ENCODE data around the gene LIG4. TPM values are rescaled to one million over a fixed set of nuclear protein-coding genes. Genes with fewer than 3 reads are reported as not detected.

The LIG4 gene
- total and polyA plus RNA-seq, 9 of the 15 experiments (the other 6 are each of a cell fraction or from before 2014, with no cell fraction given), result 1.5 to 7.8 (median 5.1) TPM

DNA sequence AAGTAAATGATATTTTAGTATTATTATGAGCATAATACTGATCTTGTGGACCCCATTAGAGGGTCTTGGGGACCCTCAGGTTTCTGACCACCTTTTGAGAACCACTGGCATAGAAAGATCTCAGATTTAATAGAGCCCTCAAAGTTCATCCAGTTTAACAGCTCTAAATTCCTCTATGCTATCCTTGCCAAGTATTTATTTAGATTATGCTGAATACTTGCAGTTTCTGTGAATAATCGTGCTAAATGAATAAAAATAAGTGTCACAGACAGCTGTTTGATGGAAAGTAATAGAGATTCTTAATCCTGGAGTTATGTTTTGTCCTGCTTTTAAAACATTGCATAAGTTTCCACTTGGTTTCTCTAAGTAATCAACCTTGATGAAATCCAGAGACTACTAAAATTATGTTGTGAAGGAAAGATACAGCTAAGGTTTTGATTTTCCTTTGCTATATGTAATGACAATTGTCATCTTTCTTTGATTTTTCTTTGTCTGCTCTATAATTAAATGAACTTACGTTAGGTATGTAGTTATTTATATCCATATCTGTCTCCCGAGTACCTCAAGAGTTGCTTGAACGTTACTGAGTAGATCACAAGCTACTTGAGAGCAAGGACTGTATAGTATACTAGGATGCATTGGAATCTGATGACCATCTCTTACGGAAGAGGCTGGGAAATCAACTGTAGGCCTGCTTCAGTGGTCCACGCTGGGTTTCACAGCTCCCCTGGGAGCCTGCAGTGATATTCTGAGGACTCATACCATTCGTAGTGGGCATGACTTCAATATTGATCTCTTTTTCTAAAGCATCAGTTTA lies 8.6 kb upstream of the LIG4 start:
- TF ChIP-seq NFIX (CRISPR knock-in tag; IDR thresholded peaks at IDR 0.05; ENCODE audit: low read depth) (no peak), TAF7 (tag; IDR thresholded peaks at IDR 0.05) (no peak), ZNF584 (CRISPR knock-in tag; IDR thresholded peaks at IDR 0.05; ENCODE audit: low read depth) (no peak), MYNN (IDR thresholded peaks at IDR 0.05) (no peak), MYNN (CRISPR knock-in tag; IDR thresholded peaks at IDR 0.05) (no peak), E2F4 (CRISPR knock-in tag; IDR thresholded peaks at IDR 0.05; ENCODE audit: low read depth) (no peak), YBX1 (IDR thresholded peaks at IDR 0.05) (no peak), PHF21A (IDR thresholded peaks at IDR 0.05; ENCODE audit: borderline replicate concordance, low read depth) (no peak), ILK (tag; IDR thresholded peaks at IDR 0.05; ENCODE audit: borderline replicate concordance, low read depth) (no peak), HSF4 (CRISPR knock-in tag; IDR thresholded peaks at IDR 0.05; ENCODE audit: borderline replicate concordance) (no peak), ZNF354B (CRISPR knock-in tag; IDR thresholded peaks at IDR 0.05) (no peak), TFAP4 (CRISPR knock-in tag; IDR thresholded peaks at IDR 0.05; ENCODE audit: borderline replicate concordance) (no peak), BRF1 (IDR thresholded peaks at IDR 0.05; ENCODE audit: borderline replicate concordance, extremely low read depth, insufficient read length) (no peak), DDX20 (tag; IDR thresholded peaks at IDR 0.05; ENCODE audit: low read depth) (no peak), HDAC8 (tag; IDR thresholded peaks at IDR 0.05) (no peak)
- TF ChIP-seq, protein P1, sequence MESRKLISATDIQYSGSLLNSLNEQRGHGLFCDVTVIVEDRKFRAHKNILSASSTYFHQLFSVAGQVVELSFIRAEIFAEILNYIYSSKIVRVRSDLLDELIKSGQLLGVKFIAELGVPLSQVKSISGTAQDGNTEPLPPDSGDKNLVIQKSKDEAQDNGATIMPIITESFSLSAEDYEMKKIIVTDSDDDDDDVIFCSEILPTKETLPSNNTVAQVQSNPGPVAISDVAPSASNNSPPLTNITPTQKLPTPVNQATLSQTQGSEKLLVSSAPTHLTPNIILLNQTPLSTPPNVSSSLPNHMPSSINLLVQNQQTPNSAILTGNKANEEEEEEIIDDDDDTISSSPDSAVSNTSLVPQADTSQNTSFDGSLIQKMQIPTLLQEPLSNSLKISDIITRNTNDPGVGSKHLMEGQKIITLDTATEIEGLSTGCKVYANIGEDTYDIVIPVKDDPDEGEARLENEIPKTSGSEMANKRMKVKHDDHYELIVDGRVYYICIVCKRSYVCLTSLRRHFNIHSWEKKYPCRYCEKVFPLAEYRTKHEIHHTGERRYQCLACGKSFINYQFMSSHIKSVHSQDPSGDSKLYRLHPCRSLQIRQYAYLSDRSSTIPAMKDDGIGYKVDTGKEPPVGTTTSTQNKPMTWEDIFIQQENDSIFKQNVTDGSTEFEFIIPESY (CRISPR knock-in tag; IDR thresholded peaks at IDR 0.05), result no peak
- 86% methylated on average over 6 of the region's 7 CpGs for WGBS (ENCODE audit: insufficient coverage, low coverage, missing lambda C conversion rate)
- H3K27ac ChIP-seq (ENCODE audit: extremely low read depth, low read depth, low read length), result no peak overlapping the region
- BruUV-seq (replicated peaks), result no TSS peak
- peaks cover 10% of the 10 kb centered on the region; the same call in 2 of the 3 replicates for H3K36me3 ChIP-seq (ENCODE audit: control insufficient read depth, insufficient read depth, low read length)
- no peak for FAIRE-seq
- H3K4me3 ChIP-seq, result no peak overlapping the region
- no peak overlapping the region for H3K4me2 ChIP-seq (ENCODE audit: insufficient read depth, low read length)
- no peaks in the 10 kb centered on the region for H3K9me3 ChIP-seq (replicated peaks; ENCODE audit: control insufficient read depth, insufficient read depth, low read depth, low read length)
- peaks cover 0 to 7% of the 10 kb centered on the region in 2 experiments; a peak in 2 of 5 replicates for H3K4me1 ChIP-seq (replicated peaks in 1 of 2; ENCODE audit: control insufficient read depth in 2 of 2, insufficient read depth in 2 of 2, low read length in 2 of 2)
- H3K79me2 ChIP-seq (ENCODE audit: control insufficient read depth, insufficient read depth, low read length), result peaks cover 96% of the 10 kb centered on the region
- no peak for ATAC-seq
- H4K20me1 ChIP-seq (replicated peaks; ENCODE audit: control insufficient read depth, insufficient read depth, low read length), result no peaks in the 10 kb centered on the region; the same call in 1 of the 2 replicates
- H3K9me1 ChIP-seq (ENCODE audit: control insufficient read depth, insufficient read depth, low read length), result no peaks in the 10 kb centered on the region
- H3K27me3 ChIP-seq (ENCODE audit: control insufficient read depth in 2 of 2, insufficient read depth in 2 of 2, low read length in 2 of 2), result no peaks in the 10 kb centered on the region
- DNase-seq (ENCODE audit: extremely low read depth in 1 of 4, low spot score in 3 of 4), result no peak
- H2AFZ ChIP-seq (ENCODE audit: low read depth, low read length), result no peak overlapping the region
- H3K9ac ChIP-seq (ENCODE audit: insufficient read depth in 1 of 2, low read depth in 2 of 2, low read length in 2 of 2), result no peak overlapping the region
- ChIA-PET CTCF (ENCODE audit: low intra/inter-chr PET ratio) (no interaction called here), POLR2A (no interaction called here)
- in situ Hi-C loops (cut with MboI), result no loop called here
- intact Hi-C loops (cut with micrococcal nuclease), result loop anchor here (10.0 kb wide), 1 partner anchor 541 kb away; no protein-coding TSS in a partner anchor
